Measurements from ENCODE around the gene FYB1. TPM values are rescaled to one million over a fixed set of nuclear protein-coding genes. Genes with fewer than 3 reads are reported as not detected.

FYB1 gene
- total RNA-seq, 1 experiment from 2014 or later: not detected

GRCh38 chr5:39211773-39212172 lies 7.6 kb downstream of the FYB1 start:
- DNase-seq (ENCODE audit: low read depth): no peak
- in situ Hi-C loops (cut with HindIII; ENCODE audit: low pct_unique_long_range_greater_than_20kb, low sequenced_read_pairs): no loop called here

DNA sequence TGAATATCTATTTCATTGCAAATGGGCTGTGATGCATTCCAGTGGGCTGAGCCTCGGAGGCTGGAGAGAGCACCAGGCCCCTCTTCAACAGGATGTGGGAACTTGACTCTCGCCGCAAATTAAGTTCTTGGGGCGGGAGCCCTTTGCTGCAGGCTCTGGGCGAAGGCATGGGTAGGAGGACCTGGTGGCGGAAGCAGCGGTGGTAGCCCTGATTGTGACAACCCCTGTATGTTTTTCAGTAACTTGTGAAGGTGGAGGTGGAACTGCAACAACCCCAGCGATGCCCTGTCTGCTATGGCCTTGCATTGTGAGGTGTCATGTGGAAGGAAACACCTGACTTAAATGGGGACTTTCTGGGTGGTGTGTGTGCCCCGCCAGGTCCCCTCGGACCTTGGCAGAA lies 9.4 kb downstream of the FYB1 start:
- DNase-seq (ENCODE audit: low read depth): no peak
- in situ Hi-C loops (cut with HindIII; ENCODE audit: low pct_unique_long_range_greater_than_20kb, low sequenced_read_pairs): no loop called here

- DNase-seq (ENCODE audit: low read depth): no peak
- in situ Hi-C loops (cut with HindIII; ENCODE audit: low pct_unique_long_range_greater_than_20kb, low sequenced_read_pairs): no loop called here
These were observed 10.9 kb downstream of the FYB1 start for GRCh38 chr5:39208471-39208870.

GRCh38 chr5:39207345-39208045 lies 11.9 kb downstream of the FYB1 start:
- no peak for DNase-seq (ENCODE audit: low read depth)
- in situ Hi-C loops (cut with HindIII; ENCODE audit: low pct_unique_long_range_greater_than_20kb, low sequenced_read_pairs): no loop called here

GRCh38 chr5:39206630-39207321 lies 12.6 kb downstream of the FYB1 start:
- no peak for DNase-seq (ENCODE audit: low read depth)
- in situ Hi-C loops (cut with HindIII; ENCODE audit: low pct_unique_long_range_greater_than_20kb, low sequenced_read_pairs): no loop called here

DNA sequence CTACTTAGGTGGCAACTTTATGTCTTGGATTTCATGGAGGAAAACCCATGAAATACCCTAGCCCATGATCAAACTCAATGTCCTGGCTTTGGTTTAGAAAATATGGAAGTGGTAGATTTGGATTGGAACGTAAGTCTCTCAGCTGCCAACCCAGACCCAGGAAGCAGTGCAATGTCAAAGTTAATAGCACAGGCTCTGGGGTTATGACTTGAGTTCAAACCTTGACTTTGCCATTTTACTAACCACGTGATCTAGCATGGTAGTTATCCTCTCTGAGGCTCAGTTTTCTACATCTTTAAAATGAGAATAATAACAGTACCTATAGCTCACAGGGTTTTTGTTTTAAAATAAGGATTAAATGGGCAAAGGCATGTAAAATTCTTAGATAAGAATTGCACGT lies 13.8 kb downstream of the FYB1 start:
- DNase-seq (ENCODE audit: low read depth): no peak
- in situ Hi-C loops (cut with HindIII; ENCODE audit: low pct_unique_long_range_greater_than_20kb, low sequenced_read_pairs): no loop called here

- in situ Hi-C loops (cut with HindIII; ENCODE audit: low pct_unique_long_range_greater_than_20kb, low sequenced_read_pairs): no loop called here
These were observed 15.4 kb downstream of the FYB1 start for GRCh38 chr5:39203951-39204350.

GRCh38 chr5:39203275-39203922 lies 16.0 kb downstream of the FYB1 start:
- DNase-seq (ENCODE audit: low read depth): no peak
- in situ Hi-C loops (cut with HindIII; ENCODE audit: low pct_unique_long_range_greater_than_20kb, low sequenced_read_pairs): no loop called here

More at GRCh38 chr5:39203951-39204350, 15.4 kb downstream of the FYB1 start:
- no peak for DNase-seq (ENCODE audit: low read depth)

DNA sequence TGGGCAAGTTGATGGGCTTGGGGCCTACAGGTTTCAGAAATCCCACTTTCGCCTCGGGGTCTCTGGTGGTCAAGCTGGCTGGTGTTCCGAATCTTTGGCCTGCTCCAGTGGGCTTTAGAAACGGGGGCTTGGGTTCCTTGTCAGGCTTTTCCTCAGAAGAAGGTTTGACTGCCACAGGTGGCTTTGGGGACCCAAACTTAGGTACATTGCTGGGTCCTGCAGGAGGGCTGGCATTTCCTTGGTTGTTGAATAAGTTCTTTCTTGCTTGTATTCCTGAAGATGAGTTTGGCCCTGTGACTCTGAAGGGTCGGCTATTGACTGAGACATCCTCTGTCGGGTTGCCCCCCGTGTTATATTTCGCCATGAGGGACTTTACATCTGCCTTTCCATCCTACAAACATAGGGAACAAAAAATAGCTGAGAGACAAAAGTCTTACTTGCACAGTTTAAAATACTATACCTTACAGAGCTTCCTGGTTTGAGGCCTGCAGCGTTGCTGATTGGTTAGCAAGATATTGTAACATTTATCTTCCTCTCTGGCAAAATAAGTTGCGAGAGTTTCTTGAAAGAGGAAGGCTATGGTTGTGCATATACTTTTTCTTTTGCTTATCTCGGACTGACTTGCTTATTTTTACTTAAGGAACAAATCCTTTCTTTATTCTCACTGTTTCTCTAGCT lies 16.6 kb downstream of the FYB1 start:
- in situ Hi-C loops (cut with HindIII; ENCODE audit: low pct_unique_long_range_greater_than_20kb, low sequenced_read_pairs): no loop called here
- no peak for DNase-seq (ENCODE audit: low read depth)

DNA sequence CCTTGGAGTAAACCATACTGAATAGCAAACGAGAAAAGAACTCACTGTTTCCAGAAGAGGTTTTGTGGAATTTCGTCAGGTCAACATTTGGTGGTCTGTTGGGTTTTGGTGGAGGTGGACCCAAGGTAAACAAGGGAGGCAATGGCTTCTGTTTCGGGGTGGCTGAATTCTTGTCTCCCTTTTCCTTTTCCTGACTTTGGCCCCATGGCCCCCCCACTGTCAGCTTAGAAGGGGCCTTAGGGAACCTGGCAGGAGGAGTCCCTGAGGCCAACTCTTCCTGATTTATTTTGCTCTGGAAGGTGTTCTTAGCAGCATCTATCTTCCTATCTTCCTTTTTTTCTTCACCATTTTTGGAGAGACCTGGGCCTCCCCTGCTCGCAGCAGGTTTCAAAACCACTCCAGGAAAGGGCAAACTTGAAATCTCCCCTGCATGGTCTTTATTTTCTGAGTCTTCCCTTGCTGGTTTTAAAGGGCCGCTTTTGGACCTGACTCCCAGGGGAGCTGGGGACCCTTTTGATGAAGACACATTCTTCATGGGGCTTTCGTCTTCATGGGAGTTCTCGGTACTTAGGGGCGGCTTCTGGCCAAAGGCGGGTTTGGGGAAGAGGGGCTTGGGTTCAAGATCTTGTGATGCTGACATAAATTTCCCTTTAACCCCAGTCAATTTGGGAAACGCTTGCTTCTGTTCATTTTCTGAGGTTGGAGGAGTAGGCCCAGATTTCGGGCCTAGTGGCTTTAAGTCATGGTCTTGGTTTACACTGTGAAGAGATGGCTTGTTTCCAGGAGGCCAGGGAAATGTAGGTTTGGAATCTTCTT lies 17.4 kb downstream of the FYB1 start:
- no peak for DNase-seq (ENCODE audit: low read depth)
- in situ Hi-C loops (cut with HindIII; ENCODE audit: low pct_unique_long_range_greater_than_20kb, low sequenced_read_pairs): no loop called here

- DNase-seq (ENCODE audit: low read depth): no peak
- in situ Hi-C loops (cut with HindIII; ENCODE audit: low pct_unique_long_range_greater_than_20kb, low sequenced_read_pairs): no loop called here
These were observed 18.1 kb downstream of the FYB1 start for GRCh38 chr5:39201160-39201780.

DNA sequence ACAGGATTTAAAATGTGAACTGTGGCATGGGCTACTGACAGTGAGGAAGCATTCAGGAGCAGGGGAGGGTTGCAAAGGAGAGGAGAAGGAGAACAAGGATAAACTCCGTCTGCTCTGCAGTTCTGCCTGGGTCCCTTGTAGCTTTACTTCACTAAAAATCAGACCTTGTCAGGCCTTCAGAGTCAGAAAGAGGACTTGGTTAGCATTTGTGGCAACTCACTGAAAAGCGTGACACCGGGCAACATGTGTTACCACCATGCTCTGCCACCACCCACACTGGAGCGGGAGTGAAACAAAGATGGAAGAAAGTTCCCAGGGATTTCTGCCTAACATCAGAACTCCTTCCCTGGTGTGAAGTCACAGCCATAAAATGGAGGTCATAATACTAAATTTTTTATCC lies 19.3 kb downstream of the FYB1 start:
- in situ Hi-C loops (cut with HindIII; ENCODE audit: low pct_unique_long_range_greater_than_20kb, low sequenced_read_pairs): no loop called here
- DNase-seq (ENCODE audit: low read depth): no peak

- in situ Hi-C loops (cut with HindIII; ENCODE audit: low pct_unique_long_range_greater_than_20kb, low sequenced_read_pairs): no loop called here
- DNase-seq (ENCODE audit: low read depth): no peak
These were observed 20.0 kb downstream of the FYB1 start for GRCh38 chr5:39199335-39199734.

GRCh38 chr5:39198127-39198526 lies 21.2 kb downstream of the FYB1 start:
- DNase-seq (ENCODE audit: low read depth): peak; percentile 13

GRCh38 chr5:39197556-39197955 lies 21.8 kb downstream of the FYB1 start:
- no peak for DNase-seq (ENCODE audit: low read depth)
- in situ Hi-C loops (cut with HindIII; ENCODE audit: low pct_unique_long_range_greater_than_20kb, low sequenced_read_pairs): no loop called here

More at GRCh38 chr5:39198127-39198526, 21.2 kb downstream of the FYB1 start:
- in situ Hi-C loops (cut with HindIII; ENCODE audit: low pct_unique_long_range_greater_than_20kb, low sequenced_read_pairs): no loop called here

- no peak for DNase-seq (ENCODE audit: low read depth)
- in situ Hi-C loops (cut with HindIII; ENCODE audit: low pct_unique_long_range_greater_than_20kb, low sequenced_read_pairs): no loop called here
These were observed 24.1 kb downstream of the FYB1 start for GRCh38 chr5:39195198-39195826.

- DNase-seq (ENCODE audit: low read depth): no peak
- in situ Hi-C loops (cut with HindIII; ENCODE audit: low pct_unique_long_range_greater_than_20kb, low sequenced_read_pairs): no loop called here
These were observed 24.8 kb downstream of the FYB1 start for GRCh38 chr5:39194466-39195136.

All from Caki2 (cell line).